Stimulated activated CD8-positive, alpha-beta memory T cell treated with anti-CD3 and anti-CD28 coated beads, Interleukin-4, amount 100 ng/mL, for 4 hours (primary cell): ENCODE data around the gene PHC2.

Source experiments
- DNase-seq, 2 donors: peaks; one replicate each; pipeline ENCODE4 v3.0.0-alpha.2; 2020; ENCODE audit warnings: low read depth in 2 of 2, low spot score in 1 of 2

PHC2 gene

GRCh38 chr1:33275706-33276572 lies 155.0 kb downstream of the PHC2 start:
- no peak for DNase-seq

GRCh38 chr1:33275195-33275594 lies 155.7 kb downstream of the PHC2 start:
- no peak for DNase-seq

DNA sequence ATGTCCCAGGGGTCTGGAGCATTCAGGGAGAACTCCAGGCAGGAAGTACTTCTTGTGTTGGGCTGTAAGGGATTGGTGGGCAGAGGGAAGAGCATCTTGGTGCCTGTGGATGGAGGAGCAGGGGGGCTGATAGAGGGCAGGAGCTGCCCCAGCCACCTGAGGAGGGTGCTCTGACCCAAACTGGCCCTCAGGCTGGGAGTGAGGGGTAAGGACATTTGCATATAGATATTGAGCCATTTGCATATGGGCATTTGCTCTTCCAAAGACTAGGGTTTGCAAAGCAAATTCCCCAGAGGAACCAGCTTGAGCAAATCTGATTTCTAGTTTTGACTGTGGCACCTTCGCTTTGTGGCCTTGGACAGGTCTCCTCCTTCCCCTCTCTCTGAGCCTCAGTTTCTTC lies 156.4 kb downstream of the PHC2 start:
- no peak for DNase-seq

- DNase-seq: no peak
Measured at GRCh38 chr1:33273961-33274371, 156.9 kb downstream of the PHC2 start.
